ENCODE measurements around the gene KCNQ1OT1. TPM values are rescaled to one million over a fixed set of nuclear protein-coding genes. Genes with fewer than 3 reads are reported as not detected.

KCNQ1OT1 gene
- total RNA-seq, 1 donor from 2014 or later, result 3.9 TPM

DNA sequence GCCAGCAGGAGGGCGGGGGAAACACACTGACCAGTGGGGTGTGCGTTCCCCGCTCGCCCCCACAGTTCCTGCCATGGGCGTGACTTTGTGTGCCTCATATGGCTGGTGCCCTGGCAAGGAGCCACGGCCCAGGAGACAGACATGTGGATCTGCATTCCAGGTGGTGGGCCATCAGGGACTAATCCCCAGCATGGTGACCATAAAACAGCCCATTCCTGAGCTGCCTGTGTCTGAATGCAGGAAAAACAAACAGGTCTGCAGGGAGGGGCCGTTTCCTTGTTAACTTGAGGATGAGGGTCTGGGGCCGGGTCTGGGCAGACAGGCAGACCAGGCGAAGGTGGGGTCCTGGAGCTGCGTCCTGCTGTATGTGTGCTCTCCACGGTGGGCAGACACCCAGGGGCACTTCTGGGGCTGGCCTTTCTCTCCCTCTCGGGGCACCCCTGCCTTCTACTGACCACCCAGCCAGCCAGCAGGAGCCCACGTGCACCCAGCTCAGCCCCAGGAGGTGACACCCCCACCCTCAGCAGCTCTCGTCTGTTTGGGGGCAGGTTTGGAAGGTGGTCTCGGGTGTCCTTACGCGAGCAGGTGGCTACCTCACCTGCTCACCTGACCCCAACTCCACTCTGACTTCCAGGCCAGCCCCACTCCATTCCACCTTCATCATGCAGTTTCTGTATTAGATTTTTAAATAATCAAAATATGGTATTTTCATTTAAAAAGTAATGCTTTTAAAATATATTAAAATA is 120.3 kb downstream of the KCNQ1OT1 start:
- TF ChIP-seq, protein P1, sequence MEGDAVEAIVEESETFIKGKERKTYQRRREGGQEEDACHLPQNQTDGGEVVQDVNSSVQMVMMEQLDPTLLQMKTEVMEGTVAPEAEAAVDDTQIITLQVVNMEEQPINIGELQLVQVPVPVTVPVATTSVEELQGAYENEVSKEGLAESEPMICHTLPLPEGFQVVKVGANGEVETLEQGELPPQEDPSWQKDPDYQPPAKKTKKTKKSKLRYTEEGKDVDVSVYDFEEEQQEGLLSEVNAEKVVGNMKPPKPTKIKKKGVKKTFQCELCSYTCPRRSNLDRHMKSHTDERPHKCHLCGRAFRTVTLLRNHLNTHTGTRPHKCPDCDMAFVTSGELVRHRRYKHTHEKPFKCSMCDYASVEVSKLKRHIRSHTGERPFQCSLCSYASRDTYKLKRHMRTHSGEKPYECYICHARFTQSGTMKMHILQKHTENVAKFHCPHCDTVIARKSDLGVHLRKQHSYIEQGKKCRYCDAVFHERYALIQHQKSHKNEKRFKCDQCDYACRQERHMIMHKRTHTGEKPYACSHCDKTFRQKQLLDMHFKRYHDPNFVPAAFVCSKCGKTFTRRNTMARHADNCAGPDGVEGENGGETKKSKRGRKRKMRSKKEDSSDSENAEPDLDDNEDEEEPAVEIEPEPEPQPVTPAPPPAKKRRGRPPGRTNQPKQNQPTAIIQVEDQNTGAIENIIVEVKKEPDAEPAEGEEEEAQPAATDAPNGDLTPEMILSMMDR (IDR thresholded peaks at IDR 0.05), result no peak
- Mint-ChIP-seq H3K4me3 (ENCODE audit: unreplicated experiment) (no peak overlapping the region), H3K4me1 (ENCODE audit: unreplicated experiment) (peaks cover 9% of the 10 kb centered on the region), H3K36me3 (ENCODE audit: unreplicated experiment) (no peaks in the 10 kb centered on the region), H3K27ac (ENCODE audit: unreplicated experiment) (no peak overlapping the region), H3K27me3 (ENCODE audit: unreplicated experiment) (no peaks in the 10 kb centered on the region), H3K9me3 (ENCODE audit: unreplicated experiment) (no peaks in the 10 kb centered on the region)
- DNase-seq (ENCODE audit: extremely low spot score, unreplicated experiment), result no peak

DNA sequence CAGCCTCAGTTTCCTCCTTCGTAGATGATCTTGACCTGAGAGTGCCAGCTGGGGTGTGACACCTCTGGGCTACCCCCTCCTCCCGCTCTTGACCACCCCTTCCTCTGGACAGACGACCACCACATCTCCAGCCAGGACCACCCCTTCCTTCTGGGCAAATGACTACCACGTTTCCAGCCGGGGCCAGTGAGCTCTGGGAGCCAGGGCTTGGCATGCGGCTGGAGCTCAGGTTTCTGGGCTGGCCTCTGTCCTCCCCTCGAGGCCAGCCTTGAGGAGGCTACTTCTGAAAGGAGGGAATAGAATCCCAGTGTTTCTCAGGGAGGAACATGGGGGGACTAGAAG is 120.9 kb downstream of the KCNQ1OT1 start:
- H3K36me3 Mint-ChIP-seq (ENCODE audit: unreplicated experiment), result no peaks in the 10 kb centered on the region

DNA sequence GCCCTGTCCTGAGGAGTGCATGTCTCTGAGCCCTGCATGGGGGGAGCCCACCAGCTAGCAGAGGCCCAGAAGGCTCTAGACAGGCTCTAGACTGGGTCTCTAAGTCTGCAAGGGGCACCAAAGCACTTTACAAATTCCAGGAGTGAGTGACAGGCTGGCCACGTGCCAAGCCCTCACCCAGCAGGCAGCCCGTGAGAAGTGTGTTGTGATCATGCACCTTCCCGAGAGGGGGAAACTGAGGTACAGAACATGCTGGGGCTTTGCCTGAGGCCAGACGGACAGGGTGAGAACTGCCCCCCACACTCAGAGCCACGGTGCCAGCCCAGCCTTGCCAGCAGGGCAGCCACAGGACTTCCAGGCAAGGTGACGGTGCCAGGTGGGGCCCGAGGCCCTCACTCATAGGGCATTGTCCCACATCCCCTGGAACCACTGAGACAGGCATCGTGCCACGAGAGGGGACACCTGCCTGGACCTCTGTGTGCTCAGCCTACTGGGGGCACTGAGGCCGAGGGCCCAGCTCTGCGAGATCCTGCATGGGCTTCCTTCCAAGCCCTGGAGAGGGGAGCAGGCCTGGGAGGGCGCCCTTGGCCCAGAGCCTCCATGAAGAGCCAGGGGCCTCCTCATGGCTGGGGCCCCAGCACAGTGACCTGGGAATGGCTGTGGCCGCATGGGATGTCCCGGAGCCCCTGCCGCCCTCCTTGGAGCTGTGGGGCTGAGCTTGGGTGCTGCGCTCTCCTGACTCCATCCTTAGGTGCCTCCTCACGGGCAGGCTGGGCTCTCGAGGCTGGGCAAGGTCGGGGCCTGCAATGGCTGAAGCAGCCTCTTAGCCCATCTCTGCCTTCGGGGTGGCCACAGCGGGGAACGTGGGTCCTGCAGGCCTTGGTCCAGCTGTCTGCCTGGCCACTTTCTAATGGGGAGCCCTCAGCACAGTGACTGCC is 121.5 kb downstream of the KCNQ1OT1 start:
- Mint-ChIP-seq H3K4me1 (ENCODE audit: unreplicated experiment) (peaks cover 9% of the 10 kb centered on the region), H3K4me3 (ENCODE audit: unreplicated experiment) (no peak overlapping the region), H3K27ac (ENCODE audit: unreplicated experiment) (no peak overlapping the region), H3K36me3 (ENCODE audit: unreplicated experiment) (no peaks in the 10 kb centered on the region), H3K27me3 (ENCODE audit: unreplicated experiment) (no peaks in the 10 kb centered on the region), H3K9me3 (ENCODE audit: unreplicated experiment) (no peaks in the 10 kb centered on the region)
- TF ChIP-seq, protein P1 (IDR thresholded peaks at IDR 0.05), result no peak
- DNase-seq (ENCODE audit: extremely low spot score, unreplicated experiment), result no peak

More for the DNA sequence above, 120.9 kb downstream of the KCNQ1OT1 start:
- TF ChIP-seq, protein P1 (IDR thresholded peaks at IDR 0.05), result no peak
- no peak for DNase-seq (ENCODE audit: extremely low spot score, unreplicated experiment)
- no peak overlapping the region for H3K4me3 Mint-ChIP-seq (ENCODE audit: unreplicated experiment)
- H3K27ac Mint-ChIP-seq (ENCODE audit: unreplicated experiment), result no peak overlapping the region
- H3K27me3 Mint-ChIP-seq (ENCODE audit: unreplicated experiment), result no peaks in the 10 kb centered on the region
- no peaks in the 10 kb centered on the region for H3K9me3 Mint-ChIP-seq (ENCODE audit: unreplicated experiment)
- H3K4me1 Mint-ChIP-seq (ENCODE audit: unreplicated experiment), result peaks cover 9% of the 10 kb centered on the region

DNA sequence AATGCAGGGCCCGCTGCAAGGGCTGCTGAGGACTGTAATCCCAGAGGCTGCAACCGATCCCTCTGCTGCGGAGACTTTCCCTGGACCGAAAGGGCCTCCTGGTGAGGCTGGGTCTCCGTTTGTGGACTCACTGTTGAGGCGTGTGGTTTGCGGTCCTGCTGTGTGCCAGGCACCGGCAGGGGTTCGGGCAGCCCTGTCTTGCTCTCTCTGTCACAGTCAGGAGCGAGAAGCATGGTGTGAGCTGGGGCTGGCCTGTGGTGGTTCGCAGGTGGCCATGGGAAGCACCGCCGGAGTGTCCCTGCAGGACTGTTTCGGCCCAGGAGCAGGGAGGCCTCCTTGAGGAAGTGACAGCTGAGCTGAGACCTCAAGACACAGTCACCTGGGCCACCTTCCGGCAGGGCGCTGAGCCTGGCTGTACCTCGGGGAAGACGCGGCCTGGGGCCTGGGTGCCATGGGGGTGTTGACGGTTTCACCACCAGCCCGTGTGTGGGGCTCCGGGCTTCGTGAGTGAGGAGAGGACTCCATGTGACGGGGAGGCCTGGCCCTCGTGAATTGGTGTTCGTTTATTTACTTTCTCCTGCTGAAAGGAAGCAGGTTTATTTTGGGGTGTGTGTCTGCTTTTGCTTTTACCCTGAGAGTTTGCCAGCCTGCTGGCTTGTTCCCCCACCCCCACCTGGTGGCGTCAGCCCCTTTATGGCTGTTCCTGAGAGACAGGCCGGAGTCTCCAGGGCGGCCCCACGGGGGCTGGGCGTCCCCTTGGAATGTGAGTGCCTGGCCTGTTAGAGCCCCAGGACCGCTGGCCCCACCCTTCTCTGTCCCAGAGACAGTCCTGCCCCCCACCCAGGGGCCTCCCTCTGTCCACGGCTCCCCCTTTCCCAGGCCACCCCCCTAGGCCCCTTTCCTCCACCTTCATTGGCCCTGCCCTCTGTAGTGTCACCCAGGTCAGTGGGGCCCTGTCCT is 122.5 kb downstream of the KCNQ1OT1 start:
- H3K27ac Mint-ChIP-seq (ENCODE audit: unreplicated experiment), result no peak overlapping the region
- H3K4me3 Mint-ChIP-seq (ENCODE audit: unreplicated experiment), result no peak overlapping the region
- DNase-seq (ENCODE audit: extremely low spot score, unreplicated experiment), result no peak
- H3K9me3 Mint-ChIP-seq (ENCODE audit: unreplicated experiment), result no peaks in the 10 kb centered on the region
- H3K4me1 Mint-ChIP-seq (ENCODE audit: unreplicated experiment), result peaks cover 9% of the 10 kb centered on the region
- no peaks in the 10 kb centered on the region for H3K36me3 Mint-ChIP-seq (ENCODE audit: unreplicated experiment)
- no peaks in the 10 kb centered on the region for H3K27me3 Mint-ChIP-seq (ENCODE audit: unreplicated experiment)
- TF ChIP-seq, protein P1 (IDR thresholded peaks at IDR 0.05), result no peak

Data from osteocyte (in vitro differentiated cells).